ENCODE measurements around the gene BAZ2B.
"Not testable (repeated sequence)": the region's sequence is repeated elsewhere in the genome, so short reads cannot be mapped to it uniquely, and the experiment has no call there.

Gene BAZ2B, protein sequence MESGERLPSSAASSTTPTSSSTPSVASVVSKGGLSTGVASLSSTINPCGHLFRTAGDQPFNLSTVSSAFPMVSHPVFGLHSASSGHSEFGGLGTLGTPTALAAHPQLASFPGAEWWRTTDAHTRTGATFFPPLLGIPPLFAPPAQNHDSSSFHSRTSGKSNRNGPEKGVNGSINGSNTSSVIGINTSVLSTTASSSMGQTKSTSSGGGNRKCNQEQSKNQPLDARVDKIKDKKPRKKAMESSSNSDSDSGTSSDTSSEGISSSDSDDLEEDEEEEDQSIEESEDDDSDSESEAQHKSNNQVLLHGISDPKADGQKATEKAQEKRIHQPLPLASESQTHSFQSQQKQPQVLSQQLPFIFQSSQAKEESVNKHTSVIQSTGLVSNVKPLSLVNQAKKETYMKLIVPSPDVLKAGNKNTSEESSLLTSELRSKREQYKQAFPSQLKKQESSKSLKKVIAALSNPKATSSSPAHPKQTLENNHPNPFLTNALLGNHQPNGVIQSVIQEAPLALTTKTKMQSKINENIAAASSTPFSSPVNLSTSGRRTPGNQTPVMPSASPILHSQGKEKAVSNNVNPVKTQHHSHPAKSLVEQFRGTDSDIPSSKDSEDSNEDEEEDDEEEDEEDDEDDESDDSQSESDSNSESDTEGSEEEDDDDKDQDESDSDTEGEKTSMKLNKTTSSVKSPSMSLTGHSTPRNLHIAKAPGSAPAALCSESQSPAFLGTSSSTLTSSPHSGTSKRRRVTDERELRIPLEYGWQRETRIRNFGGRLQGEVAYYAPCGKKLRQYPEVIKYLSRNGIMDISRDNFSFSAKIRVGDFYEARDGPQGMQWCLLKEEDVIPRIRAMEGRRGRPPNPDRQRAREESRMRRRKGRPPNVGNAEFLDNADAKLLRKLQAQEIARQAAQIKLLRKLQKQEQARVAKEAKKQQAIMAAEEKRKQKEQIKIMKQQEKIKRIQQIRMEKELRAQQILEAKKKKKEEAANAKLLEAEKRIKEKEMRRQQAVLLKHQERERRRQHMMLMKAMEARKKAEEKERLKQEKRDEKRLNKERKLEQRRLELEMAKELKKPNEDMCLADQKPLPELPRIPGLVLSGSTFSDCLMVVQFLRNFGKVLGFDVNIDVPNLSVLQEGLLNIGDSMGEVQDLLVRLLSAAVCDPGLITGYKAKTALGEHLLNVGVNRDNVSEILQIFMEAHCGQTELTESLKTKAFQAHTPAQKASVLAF (N-terminal part only)
- 42.5 to 197 (median 94.6) reads per million in 18 experiments for total RNA-seq

DNA sequence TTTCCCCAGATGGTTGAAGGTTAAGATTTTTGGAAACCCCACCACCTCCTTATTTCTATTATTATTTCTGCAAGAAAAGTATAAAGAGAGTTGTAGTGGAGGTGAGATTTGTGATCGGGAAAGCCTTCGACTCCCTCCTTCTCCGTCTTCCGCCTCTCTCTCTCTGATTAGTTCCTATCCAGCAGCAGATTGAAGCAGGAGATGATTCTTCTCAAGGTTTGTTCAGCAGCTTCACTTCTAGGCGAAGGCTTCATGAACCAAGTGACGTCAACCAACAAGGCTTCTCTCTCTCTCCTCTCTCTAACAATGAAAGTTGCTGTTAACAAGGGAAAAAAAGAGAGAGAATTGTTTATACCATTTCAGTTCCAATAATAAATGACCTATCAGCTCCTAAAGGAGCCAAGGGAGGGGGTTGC is at the start of gene BAZ2B:
BAZ2B (minus strand) TSS at position 263 of the 416 bp plus-strand sequence. CDS start 137,829 bp downstream, outside the sequence.
- peak; percentile 57 to 80 for DNase-seq

DNA sequence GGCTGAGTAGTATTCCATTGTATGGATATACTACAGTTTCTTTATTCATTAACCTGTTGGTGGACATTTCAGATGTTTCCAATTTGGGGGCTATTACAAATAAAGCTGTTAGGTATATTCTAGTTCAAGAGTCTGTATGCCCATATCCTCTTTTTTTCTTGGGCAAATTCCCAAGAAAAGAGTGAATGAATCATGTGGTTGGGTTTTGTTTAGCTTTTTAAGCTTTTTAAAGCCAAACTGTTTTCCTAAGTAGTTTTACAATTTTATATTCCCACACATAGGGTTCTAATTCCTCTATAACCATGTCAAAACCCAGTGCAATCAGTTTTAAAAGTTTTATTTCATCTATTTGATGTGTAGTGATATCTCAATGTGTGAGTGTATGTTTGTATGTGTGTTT is 44.9 kb upstream of the BAZ2B start:
- DNase-seq: no peak

DNA sequence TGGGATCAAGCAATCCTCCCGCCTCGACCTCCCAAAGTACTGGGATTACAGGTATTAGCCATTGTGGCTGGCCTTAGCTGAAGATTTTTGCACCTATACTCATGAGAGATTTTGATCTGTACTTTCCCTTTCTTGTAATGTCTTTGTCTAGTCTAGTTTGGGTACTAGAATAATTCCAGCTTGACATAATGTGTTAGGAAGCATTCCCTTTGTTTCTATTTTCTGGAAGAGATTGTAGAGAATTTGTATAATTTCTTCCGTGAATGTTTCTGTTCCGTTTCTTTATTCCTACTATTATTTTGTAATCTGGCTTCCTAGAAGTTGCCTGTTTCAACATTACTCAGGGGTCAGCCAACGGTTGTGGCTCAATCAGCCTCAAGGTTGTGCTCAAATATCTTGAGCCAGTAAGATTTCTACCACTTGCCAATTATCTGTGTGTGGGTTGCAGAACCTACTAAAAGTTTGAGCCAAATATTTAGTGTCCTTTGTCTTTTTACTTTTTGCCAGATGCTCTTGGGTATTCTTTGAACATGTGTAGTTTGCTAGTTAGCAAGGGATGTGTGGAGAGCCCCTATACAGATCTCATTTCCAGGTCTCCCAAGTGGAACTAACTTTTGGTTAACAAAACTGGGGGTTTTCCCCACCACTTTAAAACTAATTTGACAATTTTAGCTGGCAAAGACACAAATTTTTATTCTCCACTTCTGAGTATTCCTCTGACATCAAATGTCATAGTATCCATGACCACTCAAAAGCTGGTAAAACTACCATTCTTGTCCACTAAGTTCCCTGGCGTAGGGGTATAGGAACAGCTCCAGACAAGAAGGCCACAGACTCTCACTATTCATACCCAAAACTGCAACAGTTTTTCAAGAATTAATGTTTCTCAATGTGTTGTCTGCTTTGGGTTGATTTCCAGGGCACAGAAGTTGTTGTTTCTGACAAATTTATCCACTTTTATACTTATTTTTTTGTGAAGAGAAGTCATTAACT is 42.8 kb upstream of the BAZ2B start:
- DNase-seq: peak; percentile 75 to 93

DNA sequence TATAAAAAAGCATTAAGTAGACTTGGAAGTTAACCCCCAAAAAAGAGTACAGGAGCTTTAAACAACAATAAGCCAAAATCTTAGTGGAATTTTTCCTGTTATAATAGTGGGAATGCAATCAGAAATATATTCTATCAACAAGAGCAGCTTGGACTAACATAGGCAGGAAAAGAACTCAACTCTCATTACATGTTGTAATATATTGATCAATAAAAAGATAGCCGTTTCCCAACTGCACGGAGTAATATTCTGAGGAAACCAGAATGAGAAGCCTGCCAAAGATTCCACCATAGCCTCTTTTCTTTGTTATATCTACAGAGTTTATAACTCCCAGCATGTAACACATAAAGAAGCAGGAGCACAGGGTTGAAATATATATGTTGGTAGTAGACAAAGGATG is 37.6 kb upstream of the BAZ2B start:
- DNase-seq: no peak

DNA sequence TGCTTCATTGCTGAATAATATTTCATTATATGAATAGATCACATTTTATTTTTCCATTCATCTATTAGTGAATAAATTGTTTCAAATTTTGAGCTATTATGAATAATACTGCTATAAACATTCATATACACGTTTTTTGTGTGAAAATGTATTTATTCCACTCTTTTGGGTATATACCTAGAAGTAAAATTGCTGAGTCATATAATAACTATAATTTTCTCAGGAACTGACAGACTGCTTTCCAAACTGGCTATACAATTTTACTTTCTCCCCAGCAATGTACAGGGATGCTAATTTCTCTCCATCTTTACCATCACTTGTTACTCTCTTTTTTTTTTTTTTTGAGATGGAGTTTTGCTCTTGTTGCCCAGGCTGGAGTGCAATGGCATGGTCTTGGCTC is 35.5 kb upstream of the BAZ2B start:
- DNase-seq: no peak

DNA sequence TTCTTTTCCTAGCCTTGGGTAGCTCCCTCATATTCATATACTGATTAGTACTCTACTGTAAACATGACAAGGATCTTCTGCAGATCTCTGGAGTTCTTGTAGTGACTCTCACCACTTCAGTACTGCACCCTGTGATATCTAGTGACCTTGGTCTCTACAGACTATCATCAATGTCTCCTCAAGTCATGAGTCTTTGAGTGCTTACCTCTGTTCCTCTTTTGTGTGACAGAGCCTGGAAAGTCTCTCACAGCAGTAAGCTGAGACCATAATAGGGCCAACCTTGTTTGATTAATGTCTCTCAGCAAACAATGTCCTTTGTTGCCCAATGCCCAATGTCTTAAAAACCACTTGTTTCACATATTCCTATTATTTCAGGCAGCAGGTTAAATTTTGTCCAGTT is 34.2 kb upstream of the BAZ2B start:
- DNase-seq: no peak

DNA sequence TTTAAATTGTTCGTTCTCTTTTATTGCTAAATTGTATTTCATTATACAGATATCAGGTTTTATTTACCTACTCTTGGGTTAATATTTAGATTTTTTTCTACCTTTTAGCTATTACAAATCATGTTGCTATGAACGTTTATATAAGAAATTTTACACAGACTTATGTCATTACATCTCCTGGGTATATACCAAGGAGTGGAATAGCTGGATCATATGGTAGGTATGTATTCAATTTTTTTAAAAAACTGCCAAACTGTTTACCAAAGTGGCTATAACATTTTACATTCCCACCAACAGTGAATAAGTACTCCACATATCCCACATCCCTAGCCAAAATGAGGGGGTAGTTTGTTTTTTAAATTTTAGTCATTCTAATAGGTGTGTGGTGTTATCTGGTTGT is 32.3 kb upstream of the BAZ2B start:
- DNase-seq: no peak

DNA sequence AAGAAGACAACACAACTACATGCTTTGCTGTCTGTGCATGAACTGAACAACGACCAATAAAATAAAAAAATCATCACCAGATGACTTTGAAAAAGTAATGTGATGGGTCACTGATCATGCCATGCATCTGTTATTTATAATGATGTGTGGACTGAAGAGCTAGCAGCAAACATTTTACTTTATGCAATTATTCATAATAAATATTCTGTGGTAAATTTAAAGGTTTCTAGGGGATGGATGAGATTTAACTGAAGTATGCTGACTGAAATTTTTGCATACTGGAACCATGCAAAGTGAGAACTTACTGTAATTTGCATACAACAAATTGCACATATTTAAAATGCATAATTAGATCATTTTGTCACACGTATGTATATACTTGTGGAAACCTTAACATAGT is 31.3 kb upstream of the BAZ2B start:
- no peak for DNase-seq

DNA sequence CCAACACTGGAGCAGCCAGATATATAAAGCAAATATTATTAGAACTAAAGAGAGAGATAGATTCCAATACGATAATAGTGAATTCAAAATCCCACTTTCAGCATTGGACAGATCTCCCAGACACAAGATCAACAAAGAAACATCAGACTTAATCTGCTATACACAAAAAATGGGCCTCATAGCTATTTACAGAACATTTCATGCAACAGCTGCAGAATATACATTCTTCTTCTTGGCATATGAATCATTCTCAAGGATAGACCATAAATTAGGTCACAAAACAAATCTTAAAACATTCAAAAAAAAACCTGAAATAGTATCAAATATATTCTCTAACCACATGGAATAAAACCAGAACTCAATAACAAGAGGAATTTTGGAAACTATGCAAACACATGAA is 23.8 kb upstream of the BAZ2B start:
- DNase-seq: no peak

DNA sequence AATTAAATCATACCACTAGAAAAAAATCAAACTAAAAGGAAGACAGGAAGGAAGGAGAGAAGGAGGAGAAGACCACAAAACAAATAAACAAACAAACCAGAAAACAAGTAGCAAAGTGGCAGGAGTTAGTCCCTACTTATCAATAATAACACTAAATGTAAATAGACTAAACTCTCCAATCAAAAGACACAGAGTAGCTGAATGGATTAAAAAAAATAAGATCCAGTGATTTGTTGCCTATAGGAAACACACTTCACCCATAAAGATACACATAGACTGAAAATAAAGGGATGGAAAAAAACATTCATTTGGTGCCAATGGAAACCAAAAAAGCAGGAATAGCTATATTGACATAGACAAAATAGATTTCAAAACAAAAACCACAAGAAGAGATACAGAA is 23.4 kb upstream of the BAZ2B start:
- peak in 1 of 2 donors; percentile 10 for DNase-seq

DNA sequence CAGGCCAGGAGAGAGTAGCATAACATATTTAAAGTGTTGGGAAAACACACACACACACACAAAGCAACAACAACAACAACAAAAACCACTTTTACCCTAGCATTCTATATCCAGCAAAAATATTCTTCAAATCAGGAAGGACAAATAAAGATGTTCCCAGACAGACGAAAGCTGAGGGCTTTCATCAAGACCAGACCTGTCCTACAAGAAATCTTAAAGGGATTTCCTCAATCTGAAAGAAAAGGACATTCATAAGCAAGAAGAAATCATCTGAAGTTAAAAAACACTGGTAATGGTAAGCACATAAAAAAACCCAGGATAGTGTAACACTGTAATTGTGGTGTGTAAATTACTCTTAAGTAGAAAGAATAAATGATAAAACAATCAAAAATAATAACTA is 22.7 kb upstream of the BAZ2B start:
- no peak for DNase-seq

DNA sequence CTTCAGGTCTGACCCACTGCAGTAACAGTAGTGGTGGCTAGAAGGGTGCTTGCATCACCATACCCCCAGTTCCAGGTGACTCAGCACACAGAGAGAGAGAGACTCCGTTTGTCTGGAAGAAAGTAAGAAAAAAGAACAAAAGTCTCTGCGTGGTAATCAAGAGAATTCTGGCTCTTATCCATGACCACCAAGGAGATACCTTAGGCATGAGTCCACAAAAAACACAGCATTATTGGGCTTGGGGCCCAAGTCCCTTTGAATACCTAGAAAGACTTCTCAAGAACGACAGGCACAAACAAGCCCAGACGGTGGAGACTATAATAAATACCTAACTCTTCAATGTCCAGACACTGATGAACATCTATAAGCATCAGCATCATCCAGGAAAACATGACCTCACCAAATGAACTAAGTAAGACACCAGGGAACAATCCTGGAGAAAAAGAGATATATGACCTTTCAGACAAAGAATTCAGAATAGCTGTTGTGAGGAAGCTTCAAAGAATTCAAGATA is 21.7 kb upstream of the BAZ2B start:
- no peak for DNase-seq

DNA sequence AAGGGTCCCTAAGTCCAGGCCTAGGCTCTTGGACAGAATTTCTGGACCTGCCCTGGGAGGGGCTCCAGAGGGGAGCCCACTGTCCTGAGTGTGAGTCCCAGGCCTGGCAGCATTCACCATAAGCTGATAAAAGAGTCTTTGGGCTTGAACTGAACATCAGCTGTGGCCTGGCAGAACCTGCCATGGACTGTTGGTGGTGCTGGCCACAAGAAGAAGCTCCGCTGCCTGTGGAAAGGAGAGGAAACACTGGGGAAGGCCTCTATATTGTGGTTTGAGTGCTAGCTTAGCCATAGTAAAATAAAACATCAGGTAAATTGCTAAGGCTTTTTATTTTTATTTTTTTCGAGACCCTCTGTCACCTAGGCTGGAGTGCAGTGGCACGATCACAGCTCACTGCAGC is 20.9 kb upstream of the BAZ2B start:
- peak; percentile 14 to 24 for DNase-seq

DNA sequence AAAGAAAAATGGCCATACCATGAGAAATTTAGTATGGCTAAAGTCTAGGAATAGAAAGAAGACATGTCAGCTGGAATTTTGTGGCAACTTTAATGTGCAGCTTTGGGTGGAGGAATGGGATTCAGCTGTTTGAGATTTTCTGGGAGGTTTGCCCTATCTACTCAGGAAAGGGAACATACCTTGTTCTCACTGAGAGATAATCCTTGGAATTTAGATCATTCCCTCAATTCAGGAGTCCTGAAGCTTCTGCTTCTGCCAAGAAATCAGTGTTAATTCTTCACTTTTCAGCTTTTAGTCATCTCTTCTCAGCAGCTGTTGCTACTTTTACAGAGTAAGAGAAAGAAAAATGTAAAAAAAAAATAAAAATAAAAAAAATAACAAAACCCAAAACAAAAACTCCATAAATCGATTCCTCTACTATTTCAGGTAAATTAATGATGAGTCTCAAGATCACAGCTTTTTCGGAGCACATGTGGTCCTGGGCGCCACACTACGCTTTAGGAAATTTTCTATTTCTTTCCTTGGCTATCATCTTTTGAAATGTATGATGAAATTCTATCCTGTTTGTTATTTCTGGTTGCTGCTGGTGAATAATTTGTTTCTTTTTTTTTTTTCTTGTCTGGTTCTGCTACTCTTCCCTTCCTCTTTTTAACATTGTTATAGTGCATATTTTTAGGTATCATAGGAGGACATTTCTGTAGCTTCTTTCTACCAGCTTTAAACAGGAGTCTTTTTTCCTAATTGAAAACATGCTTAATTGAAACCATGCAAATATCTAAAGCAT is 18.9 kb upstream of the BAZ2B start:
- peak in 1 of 2 donors; percentile 71 for DNase-seq

DNA sequence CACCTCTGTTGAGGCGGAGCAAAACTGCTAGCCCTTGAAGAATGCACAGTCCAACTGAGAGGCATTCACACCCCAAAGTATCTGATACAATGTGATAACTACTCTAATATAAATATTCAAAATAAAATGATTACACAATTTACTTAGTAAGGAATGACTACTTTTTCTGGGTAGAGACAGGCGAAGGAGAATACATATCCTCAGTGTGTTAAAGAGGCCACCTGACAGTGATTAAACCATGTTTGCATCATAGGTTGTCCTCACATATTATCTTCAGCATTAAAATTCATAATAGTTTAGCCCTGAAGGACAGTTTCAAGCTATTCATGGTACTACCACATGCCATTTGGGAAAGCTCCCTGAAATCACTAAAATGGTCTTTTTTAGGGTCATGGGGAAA is 16.9 kb upstream of the BAZ2B start:
- no peak for DNase-seq

DNA sequence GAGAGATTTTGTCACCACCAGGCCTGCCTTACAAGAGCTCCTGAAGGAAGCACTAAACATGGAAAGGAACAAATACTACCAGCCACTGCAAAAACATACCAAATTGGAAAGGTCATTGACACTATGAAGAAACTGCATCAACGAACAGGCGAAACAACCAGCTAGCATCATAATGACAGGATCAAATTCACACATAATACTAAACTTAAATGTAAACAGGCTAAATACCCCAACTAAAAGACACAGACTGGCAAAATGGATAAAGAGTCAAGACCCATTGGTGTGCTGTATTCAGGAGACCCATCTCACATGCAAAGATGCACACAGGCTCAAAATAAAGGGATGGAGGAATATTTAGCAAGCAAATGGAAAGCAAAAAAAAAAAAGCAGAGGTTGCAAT is 9.3 kb upstream of the BAZ2B start:
- not testable (repeated sequence) for DNase-seq

DNA sequence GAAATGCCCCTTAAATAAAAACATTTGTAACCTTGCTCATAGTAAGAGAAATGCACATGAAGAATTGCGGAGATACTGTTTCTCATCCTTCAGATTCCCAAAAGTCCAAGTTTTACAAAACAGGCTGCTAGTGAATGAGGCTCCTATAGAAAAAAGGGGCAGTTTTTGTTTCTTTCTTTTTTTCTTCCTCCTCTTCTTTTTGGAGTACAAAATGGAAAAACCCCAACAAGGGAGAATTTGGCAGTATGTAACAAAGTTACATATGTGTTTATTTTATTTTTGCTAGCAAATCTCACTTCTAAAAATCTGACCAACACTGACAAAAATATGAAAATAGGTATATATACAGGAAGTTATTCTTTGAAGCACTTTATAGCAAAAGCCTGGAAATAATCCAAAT is 7.1 kb upstream of the BAZ2B start:
- no peak for DNase-seq

DNA sequence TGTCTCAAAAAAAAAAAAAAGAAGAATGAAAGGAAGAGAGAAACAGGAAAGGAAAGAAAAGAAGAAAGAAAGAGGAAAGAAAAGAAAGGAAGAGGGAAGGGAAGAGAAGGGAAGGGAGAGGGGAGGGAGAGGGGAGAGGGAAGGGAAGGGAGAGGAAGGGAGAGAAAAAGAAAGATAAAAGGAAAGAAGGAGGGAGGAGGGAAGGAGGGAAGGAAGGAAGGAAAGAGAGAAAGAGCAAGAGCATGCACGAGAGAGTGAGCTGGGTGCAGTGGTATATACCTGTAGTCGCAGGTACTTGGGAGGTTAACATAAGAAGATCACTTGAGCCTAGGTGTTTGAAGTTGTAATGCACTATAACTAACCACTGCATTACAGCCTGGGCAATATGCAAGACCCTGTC is 6.6 kb upstream of the BAZ2B start:
- no peak for DNase-seq

DNA sequence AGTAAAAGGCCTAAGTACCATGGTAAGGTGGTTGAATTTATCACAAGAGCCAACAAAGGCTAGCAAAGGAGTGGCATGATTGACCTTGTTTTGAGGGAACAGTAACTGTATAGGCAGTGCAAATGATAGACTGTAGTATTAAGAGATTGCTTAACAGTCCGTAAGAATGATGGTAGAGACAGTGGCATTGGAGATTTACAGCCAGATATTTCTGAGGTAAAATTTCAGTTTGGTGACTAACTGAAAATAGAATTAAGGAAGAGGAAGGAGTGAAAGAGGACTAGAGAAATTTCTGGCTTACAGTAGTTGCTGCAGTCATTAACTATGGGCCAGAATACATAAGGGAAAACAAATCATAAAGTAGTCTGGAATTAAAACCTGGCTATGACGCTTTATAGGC is 4.4 kb upstream of the BAZ2B start:
- DNase-seq: peak in 1 of 2 donors; percentile 20

DNA sequence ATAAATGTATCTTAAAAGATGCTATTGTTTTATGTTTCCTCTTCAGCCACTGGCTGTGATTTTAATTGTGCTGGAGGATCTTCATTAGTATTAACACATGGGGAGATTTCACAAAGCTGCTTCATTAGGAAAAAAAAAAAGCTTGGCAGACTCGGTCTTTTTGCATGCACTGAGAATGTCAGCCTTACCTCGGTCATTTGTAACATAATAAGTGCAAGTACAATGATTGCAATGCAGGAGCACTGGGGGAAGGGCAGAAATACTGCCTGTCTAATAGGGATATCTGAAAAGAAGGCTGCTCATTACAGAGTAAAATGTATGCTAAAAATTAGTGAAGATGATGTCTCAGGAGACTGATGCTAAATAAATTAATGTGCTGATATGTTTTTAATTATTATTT is 1.3 kb upstream of the BAZ2B start:
- DNase-seq: peak; percentile 9 to 30

DNA sequence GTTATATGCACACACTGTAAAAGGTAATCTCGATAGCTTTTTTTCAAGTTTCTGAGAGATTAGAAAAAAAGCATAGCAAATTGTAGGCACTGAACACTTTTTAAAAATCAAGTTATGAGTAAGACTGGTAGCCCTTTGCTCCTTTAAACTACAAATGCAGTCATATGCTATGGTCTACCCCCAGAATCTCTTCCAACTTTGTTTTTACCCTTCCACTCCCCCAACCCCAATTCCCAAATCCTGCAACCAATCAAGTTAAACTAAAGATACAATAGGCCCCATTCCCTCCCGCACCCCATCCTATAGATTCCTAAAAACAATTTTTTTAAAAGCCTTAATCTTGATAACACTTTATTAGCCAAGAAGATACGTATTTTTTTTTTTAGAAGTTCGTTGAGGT is 752 bp upstream of the BAZ2B start:
- DNase-seq: peak in 1 of 2 donors; percentile 2

Data from inflammatory macrophage (primary cell).